Smooth muscle cell (in vitro differentiated cells): ENCODE data around the gene TPST1. TPM values are rescaled to one million over a fixed set of nuclear protein-coding genes. Genes with fewer than 3 reads are reported as not detected.

ENCODE experiments used
- DNase-seq: peaks from one replicate; lab custom pipeline; 2025; ENCODE audit not compliant: unreplicated experiment; lab: John Stamatoyannopoulos, UW
- H2AFZ ChIP-seq: fragments of 200-600 bp; sonication (generic); 2 replicates; pipeline ENCODE4 v1.6.0; 2016; ENCODE audit warnings: antibody characterized with exemption, low read depth, mild to moderate bottlenecking
- H3F3A ChIP-seq: fragments of 200-600 bp; sonication (generic); 2 replicates; pipeline ENCODE4 v1.6.0; 2017; ENCODE audit warnings: antibody characterized with exemption, low read depth
- H3K27ac ChIP-seq: fragments of 200-600 bp; sonication (generic); 2 replicates; pipeline ENCODE4 v1.5.1; 2016; ENCODE audit warnings: low read depth, mild to moderate bottlenecking
- H3K27me3 ChIP-seq: fragments of 200-600 bp; sonication (generic); 2 replicates; pipeline ENCODE4 v1.6.1; 2016; ENCODE audit warnings: low read depth, mild to moderate bottlenecking
- H3K36me3 ChIP-seq: fragments of 200-600 bp; sonication (generic); 2 replicates; pipeline ENCODE4 v1.5.1; 2016; ENCODE audit warnings: low read depth
- H3K4me1 ChIP-seq: fragments of 200-600 bp; sonication (generic); 2 replicates; pipeline ENCODE4 v1.5.1; 2016; ENCODE audit warnings: low read depth
- H3K4me2 ChIP-seq: fragments of 200-600 bp; sonication (generic); 2 replicates; pipeline ENCODE4 v1.6.0; 2016; ENCODE audit warnings: mild to moderate bottlenecking
- H3K4me3 ChIP-seq: fragments of 200-600 bp; sonication (generic); 2 replicates; pipeline ENCODE4 v1.5.1; 2016; ENCODE audit warnings: mild to moderate bottlenecking
- H3K79me2 ChIP-seq: fragments of 200-600 bp; sonication (generic); 2 replicates; pipeline ENCODE4 v1.6.0; 2016; ENCODE audit warnings: low read depth, mild to moderate bottlenecking
- H3K9ac ChIP-seq: fragments of 200-600 bp; sonication (generic); 2 replicates; pipeline ENCODE4 v1.6.0; 2016; ENCODE audit warnings: low read depth
- H3K9me3 ChIP-seq: fragments of 200-600 bp; sonication (generic); replicated peaks from 2 replicates; pipeline ENCODE4 v1.5.1; 2016; ENCODE audit warnings: low read depth
- H4K20me1 ChIP-seq: fragments of 200-600 bp; sonication (generic); 2 replicates; pipeline ENCODE4 v1.6.0; 2016; ENCODE audit warnings: low read depth
- CTCF ChIP-seq: fragments of 200-600 bp; sonication (generic); IDR thresholded peaks from 2 replicates; pipeline ENCODE4 v1.5.1; 2017; ENCODE audit warnings: borderline replicate concordance, mild to moderate bottlenecking, antibody characterized with exemption; ENCODE audit not compliant: insufficient read depth, poor library complexity, severe bottlenecking
- WGBS: methylation state at CpG from one replicate; pipeline ENCODE4 v1.1.7; 2016; ENCODE audit warnings: low lambda C conversion rate; 5-methylcytosine and 5-hydroxymethylcytosine counted together
- polyA plus RNA-seq: library from polyadenylated mRNA; unstranded; fragments of >200 nt; fragmentation: Nextera tagmentation; extraction: Ambion mirVana; gene quantifications from 2 replicates; pipeline ENCODE4 v1.2.1, GENCODE V29; 2016
- total RNA-seq: library from RNA; depleted of rRNA; stranded (reverse); fragments of >200 nt; gene quantifications from 2 replicates; pipeline ENCODE4 v1.2.3, GENCODE V29; 2014

TPST1 gene
- total and polyA plus RNA-seq, 2 experiments from 2014 or later = 133 to 139 TPM

GRCh38 chr7:66348959-66349358 is 143.8 kb downstream of the TPST1 start:
- peak overlapping the region; percentile 45 for H3K27ac ChIP-seq
- H3K9me3 ChIP-seq = no peaks in the 10 kb centered on the region
- no peaks in the 10 kb centered on the region for H3K36me3 ChIP-seq
- TF ChIP-seq CTCF = no peak
- H3F3A ChIP-seq = peaks cover 29% of the 10 kb centered on the region
- H2AFZ ChIP-seq = no peak overlapping the region
- H3K27me3 ChIP-seq = no peaks in the 10 kb centered on the region
- no peak for DNase-seq
- peaks cover 60% of the 10 kb centered on the region for H4K20me1 ChIP-seq
- no peak overlapping the region for H3K4me2 ChIP-seq
- H3K4me3 ChIP-seq = no peak overlapping the region
- no peak overlapping the region for H3K9ac ChIP-seq
- H3K4me1 ChIP-seq = peaks cover 9% of the 10 kb centered on the region
- WGBS = 95% methylated on average over 6 of the region's 6 CpGs
- peaks cover 73% of the 10 kb centered on the region for H3K79me2 ChIP-seq

- Histone ChIP-seq H3K4me2 (peak overlapping the region; percentile 2), H3K36me3 (no peaks in the 10 kb centered on the region), H3K79me2 (peaks cover 61% of the 10 kb centered on the region), H3K27me3 (no peaks in the 10 kb centered on the region), H4K20me1 (peaks cover 72% of the 10 kb centered on the region), H3K4me3 (no peak overlapping the region), H3F3A (peaks cover 33% of the 10 kb centered on the region), H3K27ac (peak overlapping the region; percentile 56), H3K9me3 (no peaks in the 10 kb centered on the region), H3K9ac (no peak overlapping the region), H2AFZ (no peak overlapping the region), H3K4me1 (peaks cover 9% of the 10 kb centered on the region)
- DNase-seq = no peak
- WGBS = 35% methylated on average over 4 of the region's 4 CpGs
- no peak for TF ChIP-seq CTCF
Measured at GRCh38 chr7:66352071-66352470, 146.9 kb downstream of the TPST1 start.

GRCh38 chr7:66353547-66353946 is 148.4 kb downstream of the TPST1 start:
- H3F3A ChIP-seq = peaks cover 24% of the 10 kb centered on the region
- H3K79me2 ChIP-seq = peaks cover 48% of the 10 kb centered on the region
- peaks cover 59% of the 10 kb centered on the region for H4K20me1 ChIP-seq
- H3K4me3 ChIP-seq = no peak overlapping the region
- no peaks in the 10 kb centered on the region for H3K9me3 ChIP-seq
- H3K9ac ChIP-seq = no peak overlapping the region
- no peaks in the 10 kb centered on the region for H3K36me3 ChIP-seq
- TF ChIP-seq CTCF = no peak
- H3K4me1 ChIP-seq = peaks cover 9% of the 10 kb centered on the region
- DNase-seq = no peak
- H3K27me3 ChIP-seq = no peaks in the 10 kb centered on the region
- H3K4me2 ChIP-seq = no peak overlapping the region
- no peak overlapping the region for H2AFZ ChIP-seq
- H3K27ac ChIP-seq = peak overlapping the region; percentile 33
- WGBS = 81% methylated on average over 5 of the region's 5 CpGs

GRCh38 chr7:66355756-66356155 is 150.6 kb downstream of the TPST1 start:
- H3K27ac ChIP-seq = peak overlapping the region; percentile 72
- peaks cover 19% of the 10 kb centered on the region for H3F3A ChIP-seq
- H4K20me1 ChIP-seq = peaks cover 38% of the 10 kb centered on the region
- H2AFZ ChIP-seq = no peak overlapping the region
- 76% methylated on average over 4 of the region's 4 CpGs for WGBS
- no peak overlapping the region for H3K4me3 ChIP-seq
- TF ChIP-seq CTCF = no peak
- no peak overlapping the region for H3K9ac ChIP-seq
- no peaks in the 10 kb centered on the region for H3K27me3 ChIP-seq
- H3K9me3 ChIP-seq = no peaks in the 10 kb centered on the region
- DNase-seq = no peak
- H3K4me1 ChIP-seq = peaks cover 9% of the 10 kb centered on the region
- peaks cover 31% of the 10 kb centered on the region for H3K79me2 ChIP-seq
- H3K4me2 ChIP-seq = peak overlapping the region; percentile 57
- no peaks in the 10 kb centered on the region for H3K36me3 ChIP-seq
